KMS-11 (cell line): ENCODE measurements around the gene GALNT2.

Source experiments
- H2AFZ ChIP-seq: fragments of 200-600 bp; sonication (generic); 2 replicates; pipeline ENCODE4 v1.6.1; 2016; ENCODE audit warnings: antibody characterized with exemption, mixed run types, low read depth
- H3K27ac ChIP-seq: fragments of 200-600 bp; sonication (generic); 2 replicates; pipeline ENCODE4 v1.6.1; 2016; ENCODE audit warnings: mild to moderate bottlenecking, mixed run types
- H3K27me3 ChIP-seq: fragments of 200-600 bp; sonication (generic); 2 replicates; pipeline ENCODE4 v1.6.1; 2017; ENCODE audit warnings: mild to moderate bottlenecking, low read depth, mixed run types, moderate library complexity; ENCODE audit not compliant: insufficient read depth
- H3K36me3 ChIP-seq: fragments of 200-600 bp; sonication (generic); 2 replicates; pipeline ENCODE4 v1.6.1; 2017; ENCODE audit warnings: mild to moderate bottlenecking, mixed run types; ENCODE audit not compliant: insufficient read depth
- H3K4me1 ChIP-seq: fragments of 200-600 bp; sonication (generic); 2 replicates; pipeline ENCODE4 v1.6.1; 2016; ENCODE audit warnings: mild to moderate bottlenecking, low read depth, mixed run types; ENCODE audit not compliant: poor library complexity, severe bottlenecking
- H3K4me2 ChIP-seq: fragments of 200-600 bp; sonication (generic); 2 replicates; pipeline ENCODE4 v1.7.0; 2016; ENCODE audit warnings: mild to moderate bottlenecking, mixed run types
- H3K4me3 ChIP-seq: fragments of 200-600 bp; sonication (generic); IDR thresholded peaks from 2 replicates; pipeline ENCODE4 v1.6.1; 2017; ENCODE audit warnings: low read depth, low read length, mixed read lengths; ENCODE audit not compliant: insufficient read depth
- H3K79me2 ChIP-seq: fragments of 200-600 bp; sonication (generic); 2 replicates; pipeline ENCODE4 v1.6.1; 2016; ENCODE audit warnings: low read depth, mixed run types; ENCODE audit not compliant: insufficient read depth
- H3K9ac ChIP-seq: fragments of 200-600 bp; sonication (generic); 2 replicates; pipeline ENCODE4 v1.6.1; 2016; ENCODE audit warnings: mild to moderate bottlenecking, mixed run types
- H4K20me1 ChIP-seq: fragments of 200-600 bp; sonication (generic); 2 replicates; pipeline ENCODE4 v1.6.1; 2016; ENCODE audit warnings: mild to moderate bottlenecking, mixed run types; ENCODE audit not compliant: insufficient read depth
- CTCF ChIP-seq: fragments of 200-600 bp; sonication (generic); conservative IDR thresholded peaks from 2 replicates; pipeline ENCODE4 v1.6.1; 2017; ENCODE audit warnings: low read depth, mild to moderate bottlenecking, antibody characterized with exemption, low read length, moderate library complexity, mixed read lengths

GALNT2 gene

GRCh38 chr1:230317823-230318819, 251.1 kb downstream of the GALNT2 start:
- TF ChIP-seq CTCF, result no peak
- Histone ChIP-seq H3K79me2 (no peaks in the 10 kb centered on the region), H3K27me3 (no peaks in the 10 kb centered on the region), H3K4me3 (no peak overlapping the region), H3K36me3 (no peaks in the 10 kb centered on the region), H4K20me1 (no peaks in the 10 kb centered on the region), H3K4me2 (no peak overlapping the region), H3K9ac (no peak overlapping the region), H2AFZ (no peak overlapping the region), H3K27ac (no peak overlapping the region), H3K4me1 (no peaks in the 10 kb centered on the region)

GRCh38 chr1:230319014-230319747, 252.1 kb downstream of the GALNT2 start:
- Histone ChIP-seq H3K27ac (no peak overlapping the region), H3K36me3 (no peaks in the 10 kb centered on the region), H3K9ac (no peak overlapping the region), H4K20me1 (no peaks in the 10 kb centered on the region), H3K27me3 (no peaks in the 10 kb centered on the region), H3K4me2 (no peak overlapping the region), H2AFZ (no peak overlapping the region), H3K4me1 (no peaks in the 10 kb centered on the region), H3K79me2 (no peaks in the 10 kb centered on the region), H3K4me3 (no peak overlapping the region)
- TF ChIP-seq CTCF, result no peak

GRCh38 chr1:230320804-230321203, 253.8 kb downstream of the GALNT2 start:
- Histone ChIP-seq H3K4me3 (no peak overlapping the region), H3K4me2 (no peak overlapping the region), H2AFZ (no peak overlapping the region), H3K27me3 (no peaks in the 10 kb centered on the region), H3K79me2 (no peaks in the 10 kb centered on the region), H3K27ac (no peak overlapping the region), H3K4me1 (no peaks in the 10 kb centered on the region), H3K9ac (no peak overlapping the region), H4K20me1 (no peaks in the 10 kb centered on the region), H3K36me3 (no peaks in the 10 kb centered on the region)
- no peak for TF ChIP-seq CTCF

DNA sequence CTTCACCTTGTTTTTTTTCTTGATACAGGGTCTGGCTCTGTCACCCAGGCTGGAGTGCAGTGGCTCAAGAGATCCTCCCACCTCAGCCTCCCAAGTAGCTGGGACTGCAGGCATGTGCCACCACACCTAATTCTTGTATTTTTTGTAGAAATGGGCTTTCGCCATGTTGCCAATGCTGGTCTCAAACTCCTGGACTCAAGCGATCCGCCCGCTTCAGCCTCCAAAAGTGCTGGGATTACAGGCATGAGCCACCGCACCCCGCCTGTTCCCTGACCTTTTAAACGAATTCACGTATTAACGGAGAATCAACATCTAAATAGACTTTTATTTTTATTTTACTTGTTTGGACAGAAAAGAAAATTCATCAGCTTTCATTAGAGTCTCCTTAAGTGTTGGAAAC, 254.3 kb downstream of the GALNT2 start:
- H2AFZ ChIP-seq, result no peak overlapping the region
- no peak for TF ChIP-seq CTCF
- no peak overlapping the region for H3K4me3 ChIP-seq
- no peak overlapping the region for H3K9ac ChIP-seq
- H4K20me1 ChIP-seq, result no peaks in the 10 kb centered on the region
- H3K4me1 ChIP-seq, result no peaks in the 10 kb centered on the region
- H3K79me2 ChIP-seq, result no peaks in the 10 kb centered on the region
- no peaks in the 10 kb centered on the region for H3K36me3 ChIP-seq
- no peaks in the 10 kb centered on the region for H3K27me3 ChIP-seq
- no peak overlapping the region for H3K4me2 ChIP-seq
- no peak overlapping the region for H3K27ac ChIP-seq
